ENCODE measurements around the gene TTC28. TPM values are rescaled to one million over a fixed set of nuclear protein-coding genes. Genes with fewer than 3 reads are reported as not detected.

TTC28 gene
- polyA plus RNA-seq, 1 donor from 2014 or later, result 14.8 TPM

DNA sequence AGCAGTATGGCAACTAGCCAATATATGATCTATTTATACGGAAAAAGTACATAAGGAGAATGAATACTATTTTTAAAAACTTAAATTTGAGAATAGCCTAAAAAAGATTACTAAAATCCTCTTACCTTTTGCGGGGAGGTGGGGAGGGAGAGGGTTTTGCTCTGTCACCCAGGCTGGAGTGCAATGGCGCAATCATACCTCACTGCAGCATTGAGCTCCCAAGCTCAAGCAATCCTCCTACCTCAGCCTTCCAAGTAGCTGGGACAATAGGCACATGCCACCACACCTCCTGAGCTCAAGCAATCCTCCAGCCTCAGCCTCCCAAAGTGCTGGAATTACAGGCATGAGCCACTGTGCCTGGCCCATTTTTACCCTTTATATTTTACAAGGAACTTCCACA, 82.0 kb downstream of the TTC28 start:
- Histone ChIP-seq H3K79me2 (replicated peaks; ENCODE audit: insufficient read depth, low read length) (peaks cover 8% of the 10 kb centered on the region), H3K27me3 (ENCODE audit: insufficient read depth, low read depth, low read length) (no peaks in the 10 kb centered on the region), H3K4me3 (ENCODE audit: low read length) (no peak overlapping the region), H3K4me2 (ENCODE audit: low read length) (no peak overlapping the region), H3K36me3 (ENCODE audit: insufficient read depth, low read length) (no peaks in the 10 kb centered on the region), H2AFZ (ENCODE audit: low read depth, low read length) (no peak overlapping the region), H3K27ac (ENCODE audit: low read length) (no peak overlapping the region), H3K9ac (ENCODE audit: low read length) (no peak overlapping the region), H3K9me3 (ENCODE audit: low read length) (no peaks in the 10 kb centered on the region), H3K9me2 (ENCODE audit: insufficient read depth, low read length) (no peaks in the 10 kb centered on the region), H3F3A (ENCODE audit: insufficient read depth, low read length, poor library complexity, severe bottlenecking) (no peaks in the 10 kb centered on the region), H4K20me1 (ENCODE audit: insufficient read depth) (no peaks in the 10 kb centered on the region)
- TF ChIP-seq SMC3 (conservative IDR thresholded peaks at IDR 0.05; ENCODE audit: poor library complexity), result no peak
- TF ChIP-seq EZH2 (IDR thresholded peaks at IDR 0.05; ENCODE audit: borderline replicate concordance, insufficient read depth, low read length, poor library complexity, severe bottlenecking), result no peak
- TF ChIP-seq POLR2AphosphoS5 (IDR thresholded peaks at IDR 0.05), result no peak
- no peak for TF ChIP-seq EP300 (conservative IDR thresholded peaks at IDR 0.05; ENCODE audit: poor library complexity, severe bottlenecking)
- TF ChIP-seq MXI1 (conservative IDR thresholded peaks at IDR 0.05; ENCODE audit: poor library complexity, severe bottlenecking), result no peak
- no peak for TF ChIP-seq CTCF (IDR thresholded peaks at IDR 0.05; ENCODE audit: poor library complexity, severe bottlenecking)
- TF ChIP-seq REST (IDR thresholded peaks at IDR 0.05; ENCODE audit: borderline replicate concordance), result no peak
- no peak for TF ChIP-seq TAF1 (IDR thresholded peaks at IDR 0.05; ENCODE audit: low read depth)
- no peak for TF ChIP-seq RAD21 (conservative IDR thresholded peaks at IDR 0.05)

DNA sequence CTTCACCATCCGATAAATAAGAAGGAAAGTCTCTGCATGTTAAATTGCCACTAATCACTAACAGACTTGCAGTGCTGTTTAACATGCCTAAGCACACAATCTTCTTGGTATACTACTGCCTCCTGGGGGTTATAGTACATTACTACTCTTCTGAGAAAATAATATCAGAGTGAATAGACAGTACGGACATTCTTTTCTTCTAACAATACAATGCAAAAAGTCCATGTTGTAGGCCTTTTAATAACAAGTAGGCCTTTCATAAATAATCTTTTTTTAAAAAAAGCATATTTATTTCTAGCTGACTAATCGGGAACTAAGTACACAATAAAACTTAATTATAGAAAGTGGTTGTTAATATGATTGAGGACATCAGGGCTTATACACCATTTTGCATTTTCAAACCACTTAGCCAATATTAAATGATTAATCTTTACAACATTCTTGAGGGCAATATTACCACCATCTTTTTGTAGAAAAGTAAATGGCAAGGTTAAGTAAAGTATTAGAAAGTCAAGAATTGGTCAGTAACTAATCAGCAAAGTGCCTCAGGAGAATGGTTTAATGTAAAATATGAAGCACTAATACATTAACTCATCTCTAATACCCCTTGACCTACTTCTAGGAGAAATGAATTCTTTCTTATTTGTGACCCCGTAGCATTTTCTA, 84.7 kb downstream of the TTC28 start:
- no peak overlapping the region for H3K9ac ChIP-seq (ENCODE audit: low read length)
- no peaks in the 10 kb centered on the region for H3K9me3 ChIP-seq (ENCODE audit: low read length)

More for the DNA sequence above, 84.7 kb downstream of the TTC28 start:
- H3K27ac ChIP-seq (ENCODE audit: low read length), result no peak overlapping the region
- H3K27me3 ChIP-seq (ENCODE audit: insufficient read depth, low read depth, low read length), result no peaks in the 10 kb centered on the region
- no peaks in the 10 kb centered on the region for H3K36me3 ChIP-seq (ENCODE audit: insufficient read depth, low read length)
- H2AFZ ChIP-seq (ENCODE audit: low read depth, low read length), result no peak overlapping the region
- no peaks in the 10 kb centered on the region for H3K9me2 ChIP-seq (ENCODE audit: insufficient read depth, low read length)
- no peak overlapping the region for H3K4me3 ChIP-seq (ENCODE audit: low read length)
- no peak overlapping the region for H3K4me2 ChIP-seq (ENCODE audit: low read length)
- peak; percentile 90 for TF ChIP-seq CTCF (IDR thresholded peaks at IDR 0.05; ENCODE audit: poor library complexity, severe bottlenecking)
- no peak for TF ChIP-seq EP300 (conservative IDR thresholded peaks at IDR 0.05; ENCODE audit: poor library complexity, severe bottlenecking)
- no peak for TF ChIP-seq REST (IDR thresholded peaks at IDR 0.05; ENCODE audit: borderline replicate concordance)
- peak; percentile 97 for TF ChIP-seq RAD21 (conservative IDR thresholded peaks at IDR 0.05)
- no peak for TF ChIP-seq MXI1 (conservative IDR thresholded peaks at IDR 0.05; ENCODE audit: poor library complexity, severe bottlenecking)
- no peak for TF ChIP-seq EZH2 (IDR thresholded peaks at IDR 0.05; ENCODE audit: borderline replicate concordance, insufficient read depth, low read length, poor library complexity, severe bottlenecking)
- peak; percentile 98 for TF ChIP-seq SMC3 (conservative IDR thresholded peaks at IDR 0.05; ENCODE audit: poor library complexity)
- TF ChIP-seq TAF1 (IDR thresholded peaks at IDR 0.05; ENCODE audit: low read depth), result no peak
- no peak for TF ChIP-seq POLR2AphosphoS5 (IDR thresholded peaks at IDR 0.05)
- no peaks in the 10 kb centered on the region for H3F3A ChIP-seq (ENCODE audit: insufficient read depth, low read length, poor library complexity, severe bottlenecking)
- peaks cover 8% of the 10 kb centered on the region for H3K79me2 ChIP-seq (replicated peaks; ENCODE audit: insufficient read depth, low read length)
- H4K20me1 ChIP-seq (ENCODE audit: insufficient read depth), result no peaks in the 10 kb centered on the region

Data from neural cell (in vitro differentiated cells).